ENCODE data around the gene RPL35. TPM values are rescaled to one million over a fixed set of nuclear protein-coding genes. Genes with fewer than 3 reads are reported as not detected.

Gene RPL35
- total and polyA plus RNA-seq, 2 of the 8 experiments (the other 6 are each of a cell fraction or from before 2014, with no cell fraction given): 1,831 to 2,448 TPM

- TF ChIP-seq CHD7 (IDR thresholded peaks at IDR 0.05; ENCODE audit: insufficient replicate concordance, low read length): no peak
- TF ChIP-seq FOSL1 (IDR thresholded peaks at IDR 0.05; ENCODE audit: insufficient read depth, low read depth, low read length): no peak
- no peak for TF ChIP-seq PHF8 (conservative IDR thresholded peaks at IDR 0.05; ENCODE audit: low read depth, low read length)
- TF ChIP-seq JUND (IDR thresholded peaks at IDR 0.05; ENCODE audit: low read length): no peak
- TF ChIP-seq POLR2AphosphoS5 (IDR thresholded peaks at IDR 0.05; ENCODE audit: low read depth, low read length): no peak
- no peak for TF ChIP-seq ATF3 (IDR thresholded peaks at IDR 0.05; ENCODE audit: insufficient read depth, low read depth, low read length)
- TF ChIP-seq JUN (IDR thresholded peaks at IDR 0.05; ENCODE audit: low read depth, low read length): no peak
- TF ChIP-seq SP2 (IDR thresholded peaks at IDR 0.05; ENCODE audit: low read length): no peak
- TF ChIP-seq SAP30 (IDR thresholded peaks at IDR 0.05; ENCODE audit: insufficient read depth, insufficient replicate concordance, low read length): no peak
- TF ChIP-seq EZH2 (IDR thresholded peaks at IDR 0.05; ENCODE audit: low read depth, low read length, severe bottlenecking): no peak
- TF ChIP-seq KDM5A (IDR thresholded peaks at IDR 0.05; ENCODE audit: low read length): no peak
These were observed 12.0 kb downstream of the RPL35 start (continued) for GRCh38 chr9:124849801-124850200.
